HS-27A (cell line): ENCODE results near the gene PCF11.

Source experiments
- DNase-seq: peaks from one replicate; pipeline ENCODE4 v3.0.0-alpha.2; 2012; ENCODE audit warnings: low read depth, missing footprints

PCF11 gene

DNA sequence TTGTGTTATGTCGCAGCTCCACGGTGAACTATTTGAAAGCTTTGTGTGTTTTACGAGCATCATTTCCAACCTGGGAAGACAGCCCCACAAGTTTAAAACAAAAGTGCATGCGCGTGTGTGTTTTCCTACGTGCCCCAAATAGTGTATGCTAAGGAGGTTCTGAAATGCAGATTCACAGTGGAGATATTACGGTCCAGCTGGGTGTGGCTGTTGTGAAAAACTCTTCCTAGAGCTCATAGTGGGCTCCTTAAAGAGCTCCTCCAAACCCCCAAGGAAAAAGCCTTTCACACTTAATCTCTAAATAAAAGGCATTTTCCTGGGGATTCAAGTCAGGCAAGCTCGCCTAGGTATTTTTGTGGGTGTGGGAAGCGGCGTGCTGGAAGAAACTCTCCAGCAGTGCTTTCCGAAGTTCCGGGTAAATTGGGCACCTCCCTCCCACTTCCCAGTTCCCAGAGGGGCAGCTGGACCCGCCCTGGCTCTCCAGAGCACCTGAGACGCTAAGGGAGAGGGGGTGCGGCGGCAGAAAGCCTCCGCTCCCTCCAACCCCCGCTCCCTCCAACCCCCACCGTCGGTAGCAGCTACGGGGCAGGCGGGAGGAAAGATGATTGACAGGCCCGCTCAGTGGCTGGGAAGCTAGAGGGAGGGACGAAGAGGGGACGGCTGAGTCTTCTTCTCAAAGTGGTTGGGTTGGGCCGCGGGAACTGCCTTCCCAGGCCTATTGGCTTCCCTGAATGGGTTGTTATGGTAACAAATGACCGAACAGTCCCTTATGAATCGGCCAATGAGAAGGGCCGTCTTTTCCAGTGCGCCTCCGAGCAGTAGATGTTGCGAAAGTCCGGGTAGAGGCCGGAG, 561 bp upstream of the PCF11 start:
- peak; percentile 98 for DNase-seq

DNA sequence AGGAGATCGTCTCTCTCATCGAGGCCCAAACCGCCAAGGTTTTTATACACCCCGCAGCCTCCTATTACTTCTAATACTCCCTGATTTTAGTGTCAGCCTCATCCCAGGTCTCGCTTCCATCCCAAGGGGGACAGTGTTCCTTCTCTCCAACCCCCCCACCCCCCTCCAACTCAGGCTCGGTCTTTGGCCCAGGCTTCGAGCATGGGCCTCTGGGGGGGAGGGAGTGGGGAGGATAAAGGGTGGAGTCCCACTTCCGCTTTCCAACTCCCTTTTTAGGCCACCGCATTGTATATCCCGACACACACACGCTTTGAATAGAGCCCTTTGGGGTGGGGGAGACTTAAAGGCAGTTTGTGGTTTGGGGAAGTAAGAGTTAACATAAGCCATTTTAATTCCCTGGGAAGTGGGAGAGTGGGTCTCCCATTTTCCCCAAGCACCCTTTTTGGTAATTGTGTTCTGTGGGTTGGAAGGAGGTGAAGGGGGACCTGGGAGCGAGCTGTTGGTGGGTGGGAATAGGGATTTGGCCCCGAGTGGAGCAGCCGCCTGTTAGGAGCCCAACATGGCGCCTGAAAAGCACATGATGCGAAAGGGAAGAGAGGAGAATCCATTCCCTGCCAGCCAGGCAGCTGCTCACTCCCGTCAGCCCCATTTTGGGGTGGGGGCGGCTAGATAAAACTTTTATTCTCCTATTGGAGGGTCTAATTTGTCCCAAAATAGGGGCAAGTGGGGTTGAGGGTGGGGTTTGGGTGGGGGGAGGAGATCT, 844 bp downstream of the PCF11 start:
- DNase-seq = peak; percentile 43

DNA sequence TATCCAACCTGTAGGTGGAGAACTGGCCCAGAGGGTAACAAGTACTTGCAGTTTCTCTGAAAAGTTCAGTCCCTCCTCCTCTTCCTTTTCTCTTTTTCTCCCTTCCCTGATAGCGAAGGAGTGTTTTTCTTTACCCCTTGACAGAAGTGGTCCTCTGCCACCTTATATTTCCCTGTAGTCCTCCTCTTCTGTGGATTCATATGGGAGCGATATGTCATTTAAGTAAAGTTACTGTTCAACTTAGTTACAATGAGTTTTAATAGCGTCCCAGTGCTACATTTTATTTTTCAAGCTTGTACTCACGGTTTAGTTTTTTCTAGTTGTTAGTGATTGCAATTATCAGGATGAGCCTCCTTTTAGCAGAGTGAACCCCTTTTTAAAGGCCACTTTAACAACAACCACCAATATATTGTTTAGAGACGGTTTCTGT, 1.4 kb downstream of the PCF11 start:
- no peak for DNase-seq

DNA sequence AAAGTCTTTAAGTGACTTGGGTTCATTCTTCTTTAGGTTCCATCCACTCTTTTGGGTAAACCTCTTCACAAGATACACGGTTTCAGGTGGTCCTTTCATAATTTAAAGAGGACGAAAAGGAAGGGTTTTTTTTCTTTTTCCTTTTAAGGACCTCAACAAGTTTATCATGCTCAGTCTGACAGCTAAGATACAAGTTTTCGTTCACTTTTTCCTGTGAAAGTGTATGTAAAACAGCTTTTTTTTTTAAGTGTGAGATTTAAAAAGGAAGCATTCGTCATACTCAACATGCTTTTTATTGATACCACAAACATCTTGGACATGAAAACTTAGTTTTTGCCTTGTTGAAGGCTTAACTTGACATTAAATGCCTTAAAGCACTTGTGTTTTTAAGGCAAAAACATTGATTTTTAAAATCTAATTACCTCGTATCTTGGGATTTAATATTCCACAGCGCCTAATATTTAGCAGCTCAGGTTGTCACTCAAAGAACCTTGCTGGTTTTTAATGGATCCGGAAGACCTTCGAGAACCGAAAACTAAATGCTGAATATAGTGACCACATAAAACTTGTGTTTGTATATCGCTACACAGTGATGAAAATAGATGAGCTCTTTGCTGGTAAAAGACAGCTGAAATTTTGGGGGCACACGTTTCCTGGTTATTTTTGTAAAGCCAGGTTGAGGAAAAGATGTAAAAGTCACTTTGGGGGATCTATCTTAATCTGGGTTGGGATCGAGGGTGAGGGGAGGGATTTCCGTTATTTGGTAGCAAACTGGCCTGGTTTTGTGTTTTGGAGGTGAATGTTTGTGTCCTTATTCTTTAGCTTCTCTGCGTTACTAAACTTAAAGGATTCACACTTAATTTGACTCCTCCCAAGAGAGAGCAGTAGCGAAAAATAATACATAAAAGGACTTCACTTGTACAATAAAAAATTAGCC, 2.3 kb downstream of the PCF11 start:
- no peak for DNase-seq

DNA sequence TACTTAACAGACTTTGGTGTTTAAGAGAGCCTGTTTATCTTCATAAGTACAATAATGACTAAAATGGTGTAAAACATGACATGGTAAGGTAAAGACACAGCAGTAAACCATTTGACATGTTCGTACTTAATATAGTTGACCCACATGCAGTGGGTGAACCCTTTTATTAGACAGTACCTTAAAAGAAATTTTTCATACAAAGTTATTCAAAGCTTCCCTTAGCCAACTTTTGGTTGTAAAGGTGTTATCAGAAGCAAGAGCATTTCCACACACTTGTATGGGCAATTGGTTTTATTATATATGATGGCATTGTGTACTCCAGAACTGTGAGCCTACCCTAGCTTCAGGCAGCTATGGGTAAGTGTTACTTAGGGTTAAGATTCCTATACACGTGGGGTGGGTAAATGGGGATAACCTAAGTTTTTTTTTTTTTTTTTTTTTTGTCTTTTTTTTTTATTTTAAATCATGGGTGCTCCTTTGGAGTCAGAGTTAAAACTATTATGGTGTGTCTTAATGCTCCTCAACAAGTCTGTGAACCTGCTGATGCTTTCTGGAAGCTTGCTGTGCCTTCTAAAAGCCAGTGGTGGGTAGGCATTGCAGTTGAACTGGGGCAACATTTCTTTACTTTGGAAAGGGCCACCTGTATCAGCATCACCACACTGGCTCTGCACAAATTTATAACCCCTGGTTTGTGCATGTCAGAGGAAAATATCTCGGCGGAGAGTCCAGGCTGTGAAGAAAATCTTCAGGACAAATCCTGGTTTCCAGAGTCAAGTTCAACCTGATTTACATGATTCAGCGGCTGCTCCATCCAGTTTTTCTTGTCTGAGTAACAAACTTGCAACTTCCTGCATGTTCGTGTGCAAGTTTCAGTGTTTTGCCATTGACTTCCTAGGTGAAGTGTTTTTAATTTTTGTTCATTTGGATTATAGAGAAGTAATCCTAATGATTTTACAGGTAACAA, 3.3 kb downstream of the PCF11 start:
- DNase-seq = no peak

DNA sequence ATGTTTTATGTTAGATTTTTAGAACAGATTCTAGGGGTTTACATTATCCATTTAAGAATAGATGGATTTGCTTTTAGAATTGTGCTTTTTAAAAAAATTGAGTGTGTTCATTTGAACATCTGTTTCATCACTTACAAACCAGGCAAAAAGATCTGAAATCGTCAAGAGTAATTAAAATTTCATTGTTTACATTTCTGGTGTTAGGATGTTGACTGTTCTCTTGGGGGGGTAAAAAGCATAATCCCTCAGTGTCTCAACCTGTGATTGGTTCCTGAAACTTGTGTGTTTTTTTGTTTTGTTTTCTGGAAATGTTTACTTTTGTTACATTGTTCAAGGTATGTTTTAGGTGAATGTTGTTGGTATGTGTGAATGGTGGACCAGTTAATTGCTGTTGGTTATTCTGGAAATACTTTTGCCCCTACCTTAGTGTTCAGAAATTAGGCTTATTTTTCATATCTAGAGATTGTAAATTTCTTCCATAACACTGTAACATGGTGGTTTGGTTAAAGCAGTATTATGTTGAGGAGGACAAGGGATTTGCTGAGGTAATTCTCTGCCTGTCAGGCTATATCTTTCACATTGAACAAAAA, 4.8 kb downstream of the PCF11 start:
- DNase-seq = no peak

DNA sequence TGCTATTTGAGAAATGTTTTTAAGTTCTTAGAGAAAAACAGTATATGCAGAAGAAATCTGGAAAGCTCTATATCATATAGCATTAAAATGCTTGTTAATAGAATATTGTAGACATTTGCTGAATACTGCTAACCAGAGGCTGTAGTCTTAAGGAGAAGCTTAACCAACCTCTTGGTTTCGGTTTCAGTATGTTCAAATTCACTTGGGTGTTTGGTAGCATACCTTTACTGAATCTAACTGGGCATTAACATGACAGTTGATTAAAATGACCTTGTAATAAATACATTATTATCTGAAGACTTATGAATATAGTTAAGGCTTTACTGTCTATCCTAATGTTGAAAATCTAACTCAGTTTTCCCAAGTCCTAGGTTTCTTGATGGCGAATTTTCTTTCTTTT, 5.4 kb downstream of the PCF11 start:
- DNase-seq = no peak

DNA sequence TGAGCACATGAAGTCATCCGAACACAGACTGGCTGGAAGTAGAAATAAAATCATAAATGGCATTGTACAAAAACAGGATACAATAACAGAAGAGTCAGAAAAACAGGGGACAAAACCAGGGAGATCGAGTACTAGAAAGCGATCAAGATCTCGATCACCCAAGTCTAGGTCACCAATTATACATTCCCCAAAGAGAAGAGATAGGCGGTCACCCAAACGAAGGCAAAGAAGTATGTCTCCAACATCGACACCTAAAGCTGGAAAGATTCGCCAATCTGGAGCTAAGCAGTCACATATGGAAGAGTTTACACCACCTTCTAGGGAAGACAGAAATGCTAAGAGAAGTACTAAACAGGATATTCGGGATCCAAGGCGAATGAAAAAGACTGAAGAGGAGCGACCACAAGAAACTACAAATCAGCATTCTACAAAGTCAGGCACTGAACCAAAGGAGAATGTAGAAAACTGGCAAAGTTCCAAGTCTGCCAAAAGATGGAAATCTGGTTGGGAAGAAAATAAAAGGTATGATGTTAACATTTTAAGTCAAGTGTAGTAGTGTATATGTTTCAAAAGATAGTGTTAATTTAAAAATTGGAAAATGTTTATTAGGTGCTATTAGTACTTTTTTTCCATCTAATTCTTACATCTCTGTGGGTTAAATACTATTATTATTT, 9.4 kb downstream of the PCF11 start:
- no peak for DNase-seq

DNA sequence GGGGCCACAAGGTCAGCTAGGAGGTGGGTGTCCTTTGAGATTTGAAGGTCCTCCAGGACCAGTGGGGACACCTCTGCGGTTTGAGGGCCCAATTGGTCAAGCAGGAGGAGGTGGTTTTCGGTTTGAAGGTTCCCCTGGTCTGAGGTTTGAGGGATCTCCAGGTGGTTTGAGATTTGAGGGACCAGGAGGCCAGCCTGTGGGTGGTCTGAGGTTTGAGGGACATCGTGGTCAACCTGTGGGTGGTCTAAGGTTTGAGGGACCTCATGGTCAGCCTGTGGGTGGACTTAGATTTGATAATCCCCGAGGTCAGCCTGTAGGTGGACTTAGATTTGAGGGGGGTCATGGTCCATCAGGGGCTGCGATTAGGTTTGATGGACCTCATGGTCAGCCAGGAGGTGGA, 11.8 kb downstream of the PCF11 start:
- DNase-seq = no peak

DNA sequence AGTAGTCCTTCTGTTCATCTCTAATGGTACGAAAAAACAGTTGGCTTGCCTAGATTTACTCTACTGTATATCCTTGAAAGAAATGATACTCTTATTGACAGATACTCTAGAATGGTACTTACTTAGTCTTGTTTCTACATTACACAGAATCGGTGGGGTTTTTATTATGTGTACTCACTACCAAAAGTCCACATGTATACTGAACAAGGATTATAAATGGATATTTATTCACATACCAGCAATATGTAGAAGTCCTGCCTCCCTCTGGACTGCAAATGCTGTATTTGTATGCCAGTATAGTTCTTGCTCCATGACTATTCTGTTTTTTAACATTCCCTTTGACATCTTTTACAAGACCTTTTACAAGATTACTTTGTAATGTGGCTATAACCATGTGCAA, 13.9 kb downstream of the PCF11 start:
- no peak for DNase-seq

DNA sequence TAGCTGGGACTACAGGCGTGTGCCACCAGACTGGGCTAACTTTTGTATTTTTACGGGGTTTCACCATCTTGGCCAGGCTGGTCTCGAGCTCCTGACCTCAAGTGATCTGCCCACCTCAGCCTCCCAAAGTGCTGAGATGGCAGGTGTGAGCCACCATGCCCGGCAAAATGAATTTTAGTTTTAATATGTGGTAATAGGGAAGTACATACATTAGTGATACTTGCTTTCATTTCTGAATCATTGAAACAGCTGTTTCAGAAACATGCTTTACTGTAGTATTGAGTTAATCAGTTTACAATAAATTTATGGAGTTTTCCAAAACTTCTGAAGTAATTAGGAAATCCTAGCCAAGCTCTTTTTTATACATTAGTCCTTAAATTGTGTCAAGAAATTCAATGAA, 15.6 kb downstream of the PCF11 start:
- no peak for DNase-seq

DNA sequence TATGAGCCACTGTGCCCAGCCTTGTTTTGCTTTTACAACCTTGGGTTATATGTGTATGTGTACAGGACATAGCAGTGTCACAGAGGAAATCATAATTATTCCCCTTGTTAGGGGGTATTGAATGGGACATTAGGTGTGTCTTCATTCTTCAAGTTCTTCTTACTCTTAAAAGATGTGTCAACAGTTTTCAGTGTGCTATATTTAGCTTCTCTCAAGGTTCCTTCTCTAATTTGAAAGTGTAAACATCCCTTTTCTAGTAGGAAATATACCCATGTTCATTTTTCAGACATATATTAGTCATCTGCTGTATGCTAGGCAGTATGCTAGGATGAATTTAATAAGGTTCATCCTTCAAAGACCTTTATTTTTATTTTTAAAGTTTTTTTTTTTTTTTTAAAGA, 17.1 kb downstream of the PCF11 start:
- DNase-seq = no peak

DNA sequence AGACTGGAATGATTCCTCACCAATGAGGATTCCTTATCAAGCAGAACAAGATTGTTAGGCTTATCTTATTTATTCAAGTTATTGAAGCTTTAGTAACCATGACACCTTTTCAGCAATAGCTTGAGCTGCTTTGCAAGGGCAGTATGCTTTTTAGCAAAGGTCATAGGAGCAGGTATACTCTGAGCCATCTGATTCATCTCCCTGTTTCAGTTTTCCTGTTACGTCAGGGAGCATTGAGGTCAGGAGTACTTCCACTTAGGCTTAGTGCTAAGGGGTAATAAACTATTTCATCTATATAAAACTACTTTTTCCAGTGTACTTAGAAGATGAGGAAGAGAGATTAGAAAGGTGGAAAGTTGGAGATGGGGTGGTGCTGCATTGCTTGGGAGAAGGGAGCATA, 18.9 kb downstream of the PCF11 start:
- no peak for DNase-seq

DNA sequence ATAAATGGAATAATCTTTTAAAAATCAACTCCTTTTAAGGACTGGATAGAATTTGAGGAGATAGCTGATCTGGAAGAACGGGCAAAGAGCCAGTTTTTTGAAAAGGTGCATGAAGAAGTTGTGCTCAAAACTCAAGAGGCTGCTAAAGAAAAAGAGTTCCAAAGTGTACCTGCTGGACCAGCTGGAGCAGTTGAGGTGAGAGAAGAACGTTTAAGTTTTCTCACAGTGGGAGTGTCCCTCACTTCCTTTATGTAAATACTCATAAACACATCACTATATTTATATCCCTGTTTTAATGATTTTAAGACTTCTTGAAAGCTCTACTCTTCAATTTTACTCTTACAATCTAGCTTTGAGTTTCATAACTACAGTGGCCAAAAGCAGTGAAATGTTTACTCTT, 24.9 kb downstream of the PCF11 start:
- no peak for DNase-seq

DNA sequence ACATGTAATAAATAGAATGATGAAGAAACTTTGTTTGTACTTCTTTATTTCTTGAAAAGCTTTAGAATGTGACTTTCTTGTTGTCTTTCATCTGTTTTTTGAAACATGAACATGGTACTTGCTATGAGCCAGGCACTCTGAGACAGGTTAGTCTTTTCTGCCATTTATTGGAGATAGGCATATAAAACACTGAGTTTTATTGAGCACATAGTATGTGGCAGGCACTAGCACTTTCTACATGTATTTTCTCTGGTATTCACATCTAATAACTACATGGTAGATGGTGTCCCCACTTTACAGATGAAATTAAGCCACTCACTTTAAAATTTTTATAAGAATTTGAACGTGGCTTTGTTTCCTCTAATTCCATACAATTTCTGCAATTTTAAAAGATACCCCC, 28.8 kb downstream of the PCF11 start:
- DNase-seq = no peak

DNA sequence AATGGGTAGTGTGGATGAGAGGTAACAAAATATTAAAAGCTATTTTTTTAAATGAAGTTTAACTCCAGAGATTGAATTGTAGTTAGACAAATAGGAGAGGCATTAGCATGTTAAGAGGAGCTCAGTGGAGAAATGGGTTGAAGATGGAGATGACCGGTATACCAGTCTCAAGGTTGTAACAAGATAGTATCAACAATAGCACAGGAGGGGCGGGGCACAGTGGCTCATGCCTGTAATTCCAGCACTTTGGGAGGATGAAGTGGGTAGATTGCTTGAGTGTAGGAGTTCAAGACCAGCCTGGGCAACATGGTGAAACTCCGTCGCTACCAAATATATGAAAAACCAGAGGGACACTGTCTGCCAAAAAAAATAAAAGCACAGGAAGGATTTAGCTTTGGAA, 30.5 kb downstream of the PCF11 start:
- DNase-seq = no peak

DNA sequence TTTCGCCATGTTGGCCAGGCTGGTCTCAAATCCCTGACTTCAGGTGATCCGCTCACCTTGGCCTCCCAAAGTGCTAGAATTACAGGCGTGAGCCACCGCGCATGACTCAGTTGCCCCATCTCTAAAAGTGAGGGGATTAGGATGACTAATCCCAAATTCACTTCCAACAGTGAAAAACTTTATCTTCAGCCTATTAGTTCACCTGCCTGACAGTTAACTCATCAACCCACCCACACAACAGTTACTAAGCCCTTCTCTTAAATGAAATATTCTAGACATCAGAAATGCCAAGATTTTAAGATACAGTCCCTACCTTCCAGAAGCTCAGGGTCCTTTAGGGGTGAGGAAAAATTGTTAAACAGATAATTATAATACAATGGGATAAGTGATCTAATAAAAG, 34.6 kb downstream of the PCF11 start:
- no peak for DNase-seq

DNA sequence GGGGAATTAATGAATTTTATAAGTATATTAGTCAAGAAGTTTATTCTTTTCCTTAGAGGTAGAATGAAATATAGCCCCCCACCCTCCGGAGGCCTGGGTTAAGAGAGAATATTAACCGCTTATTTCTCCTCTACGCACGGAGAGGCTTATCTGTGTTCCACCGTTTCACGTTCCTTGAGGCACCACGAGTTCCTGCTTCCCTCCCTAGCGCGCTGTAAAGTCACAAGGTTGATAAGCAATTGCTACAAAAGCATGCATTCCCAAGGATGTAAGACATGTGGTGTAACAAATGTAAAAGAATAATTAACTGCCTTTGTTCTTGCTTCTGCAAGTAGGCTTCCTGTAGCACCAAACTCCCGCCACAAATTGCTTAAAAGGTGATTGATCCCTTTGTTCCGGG, 35.1 kb downstream of the PCF11 start:
- no peak for DNase-seq

DNA sequence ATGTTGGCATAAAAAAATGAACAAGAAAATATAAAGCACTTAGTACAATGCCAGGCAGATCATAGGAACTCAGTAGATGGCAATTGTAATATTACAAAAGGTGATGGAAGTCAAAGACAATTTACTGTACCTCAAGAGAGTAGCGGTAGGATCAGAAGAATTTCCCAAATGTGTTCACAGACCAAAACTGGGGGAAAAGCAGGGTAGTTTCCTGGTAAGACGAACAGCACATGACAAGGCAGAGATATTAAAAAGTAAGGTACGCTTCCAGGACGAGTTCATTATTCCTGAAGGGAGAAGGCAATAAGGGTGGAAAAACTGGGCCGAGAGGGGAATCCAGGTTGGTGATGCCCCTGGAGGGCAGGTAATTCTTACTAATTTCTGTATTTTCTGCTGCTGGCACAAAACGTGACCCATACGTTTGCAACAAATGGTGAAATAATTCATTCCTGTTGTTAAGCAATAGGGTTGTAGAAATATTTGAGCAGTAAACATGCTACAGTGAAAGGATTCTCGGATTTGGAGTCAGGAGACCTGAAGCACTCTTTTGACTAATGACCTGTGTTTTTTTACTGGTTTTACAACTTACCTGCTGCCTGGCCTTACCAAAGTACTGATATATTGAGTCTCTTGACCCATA, 35.8 kb downstream of the PCF11 start:
- DNase-seq = no peak
